Fibroblast of pulmonary artery (primary cell): ENCODE data around the gene ADSL.

ENCODE experiments used
- DNase-seq: peaks from one replicate; pipeline ENCODE4 v3.0.0-alpha.2; 2010; ENCODE audit warnings: low read depth
- H3K4me3 ChIP-seq: replicated peaks from 2 replicates; pipeline ENCODE4 v1.5.1; 2011; ENCODE audit warnings: low read depth, mild to moderate bottlenecking, control low read depth, low read length, moderate library complexity
- CTCF ChIP-seq: IDR thresholded peaks from 2 replicates; pipeline ENCODE4 v1.5.1; 2011; ENCODE audit warnings: mild to moderate bottlenecking, control low read depth, low read length, inconsistent platforms; ENCODE audit errors: missing control alignments

ADSL gene

DNA sequence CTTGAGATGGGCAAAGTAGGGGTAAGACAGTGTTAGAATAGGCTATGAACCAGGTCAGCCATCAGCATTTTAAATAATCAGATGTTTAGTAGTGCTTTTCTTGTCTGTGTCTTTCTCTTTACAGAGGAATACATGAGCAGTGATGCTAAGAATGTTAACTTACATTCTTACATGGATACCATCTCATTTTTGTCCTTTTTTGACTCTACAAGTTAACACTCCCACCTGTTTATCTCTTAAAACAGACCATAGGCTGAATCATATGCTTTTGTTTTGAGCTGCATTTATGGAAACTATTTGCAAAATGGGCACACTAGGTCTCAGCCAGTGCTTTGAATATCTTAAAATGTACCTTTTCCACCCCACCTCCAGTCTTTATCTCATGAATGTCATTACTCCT is 25.6 kb upstream of the ADSL start:
- no peak for TF ChIP-seq CTCF
- DNase-seq: no peak
- H3K4me3 ChIP-seq: no peak overlapping the region

DNA sequence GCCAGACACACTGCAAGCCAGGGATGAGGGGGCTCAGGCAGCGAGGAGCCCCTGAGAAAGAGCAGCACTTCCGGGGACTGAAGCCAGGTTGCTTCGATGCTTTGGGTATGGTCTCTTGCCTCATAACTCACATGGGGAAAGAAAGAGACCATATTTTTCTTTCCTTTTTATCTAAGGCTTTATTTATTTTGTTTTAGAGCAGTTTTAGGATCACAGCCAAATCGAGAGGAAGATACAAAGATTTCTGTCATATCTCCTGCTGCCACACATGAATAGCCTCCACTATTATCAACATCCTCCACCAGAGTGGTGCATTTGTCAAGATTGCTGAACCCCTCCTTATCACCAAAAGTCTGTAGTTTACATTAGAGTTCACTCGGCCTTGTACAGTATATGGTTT is 24.3 kb upstream of the ADSL start:
- no peak for DNase-seq
- H3K4me3 ChIP-seq: no peak overlapping the region
- no peak for TF ChIP-seq CTCF

- TF ChIP-seq CTCF: no peak
- DNase-seq: no peak
- no peak overlapping the region for H3K4me3 ChIP-seq
Observed at GRCh38 chr22:40322818-40323447, 23.4 kb upstream of the ADSL start.

DNA sequence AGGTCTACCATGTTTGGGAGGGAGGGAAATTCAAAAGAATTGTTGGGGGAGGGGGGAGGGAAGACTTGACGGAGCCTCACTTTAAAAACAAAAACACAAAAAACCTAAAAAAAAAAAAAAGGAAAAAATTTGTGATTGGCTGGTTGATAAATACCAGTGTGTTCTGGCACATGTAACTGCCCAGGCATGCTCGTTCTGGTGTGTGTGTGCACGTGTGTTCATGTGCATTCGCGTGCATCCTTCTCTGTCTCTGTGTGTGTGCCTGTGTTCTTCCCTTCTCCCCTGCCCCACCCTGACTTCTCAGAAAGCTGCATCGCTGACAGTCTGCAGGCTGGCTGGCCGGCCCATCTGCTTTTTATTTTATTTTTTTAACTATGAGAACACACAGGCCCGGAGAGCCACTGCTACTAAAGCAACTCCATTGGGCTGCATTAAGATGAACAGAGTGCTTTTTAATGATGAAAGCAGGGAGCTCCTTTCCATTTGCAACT is 22.6 kb upstream of the ADSL start:
- no peak for TF ChIP-seq CTCF
- DNase-seq: no peak
- H3K4me3 ChIP-seq: no peak overlapping the region

DNA sequence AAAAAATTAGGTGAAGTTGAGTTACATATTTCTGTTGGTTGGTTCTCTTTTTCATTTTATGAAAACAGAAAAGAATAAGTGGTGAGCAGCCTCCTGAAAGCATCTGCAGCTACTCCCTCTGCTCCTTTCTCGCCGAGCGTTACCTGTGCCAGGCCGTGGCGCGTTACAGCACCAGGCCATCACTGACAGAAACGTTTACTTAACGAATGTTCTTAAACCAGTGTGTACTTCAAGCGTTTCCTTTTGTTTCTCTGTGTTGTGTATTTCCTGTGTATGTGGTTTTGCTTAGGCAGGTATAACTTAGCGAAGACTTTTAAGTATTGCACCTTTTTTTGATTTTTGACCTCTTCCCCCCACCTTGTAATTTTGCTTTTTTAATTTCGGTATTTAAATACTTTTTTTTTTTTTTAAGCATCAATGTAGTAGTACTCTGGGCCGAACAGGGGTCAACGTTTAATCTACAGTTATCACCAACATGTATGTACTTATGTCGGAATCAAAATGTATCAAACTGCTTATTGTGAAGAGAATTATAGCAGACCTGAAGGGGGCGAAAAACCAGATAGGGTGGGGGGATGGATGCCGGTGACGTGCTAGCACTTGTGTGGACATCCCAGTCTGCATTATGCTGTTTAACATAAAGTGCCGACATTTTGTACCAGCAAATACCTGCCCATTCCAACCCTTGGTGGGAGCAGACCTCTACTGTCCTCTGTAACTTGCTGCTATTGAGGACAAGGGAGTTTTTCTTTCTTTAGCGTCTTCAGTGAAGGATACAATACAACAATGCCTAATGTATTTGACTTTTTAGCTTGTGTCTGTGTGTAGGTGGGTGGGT is 21.6 kb upstream of the ADSL start:
- no peak for TF ChIP-seq CTCF
- DNase-seq: no peak
- H3K4me3 ChIP-seq: no peak overlapping the region

DNA sequence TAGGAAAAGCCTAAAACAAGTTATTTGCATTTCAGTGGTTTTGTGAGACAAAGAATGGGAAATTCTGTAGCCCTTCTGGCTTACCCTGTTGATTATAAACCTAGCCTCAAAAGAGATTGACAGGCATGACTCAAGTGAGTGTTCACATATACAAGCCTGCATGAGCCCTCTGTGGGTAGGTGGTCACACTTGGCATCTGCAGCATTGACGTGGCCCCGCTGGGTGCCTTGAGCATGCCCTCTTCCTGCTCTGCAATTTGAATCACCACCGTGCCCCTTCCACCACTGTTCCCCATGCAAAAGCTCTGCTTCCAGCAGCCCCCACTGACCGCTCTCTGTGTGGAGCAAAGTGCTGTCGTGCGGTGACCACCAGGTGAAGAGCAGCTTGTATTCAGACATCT is 21.0 kb upstream of the ADSL start:
- H3K4me3 ChIP-seq: no peak overlapping the region
- DNase-seq: no peak
- no peak for TF ChIP-seq CTCF
